GM12891 (cell line): ENCODE results near the gene PMAIP1.
"Not testable (repeated sequence)": the region's sequence is repeated elsewhere in the genome, so short reads cannot be mapped to it uniquely, and the experiment has no call there.

Experiments used
- DNase-seq: peaks from one replicate; pipeline ENCODE4 v3.0.0; 2011; ENCODE audit warnings: low spot score; ENCODE audit not compliant: insufficient read length
- FAIRE-seq: peaks from 2 replicates; lab custom pipeline; 2011; peaks lifted over from hg19 to GRCh38; lab: Jason Lieb, UNC
- PAX5 ChIP-seq: IDR thresholded peaks from 2 replicates; pipeline ENCODE4 v1.6.1; 2011; ENCODE audit warnings: low read length, moderate library complexity, mild to moderate bottlenecking; ENCODE audit not compliant: insufficient read depth, severe bottlenecking
- POLR2A ChIP-seq: IDR thresholded peaks from 2 replicates; pipeline ENCODE4 v1.6.1; 2011; ENCODE audit warnings: low read depth, low read length, control low read depth
- POLR2AphosphoS5 ChIP-seq: IDR thresholded peaks from 2 replicates; pipeline ENCODE4 v1.6.1; 2011; ENCODE audit warnings: low read depth, low read length, control low read depth
- POU2F2 ChIP-seq: IDR thresholded peaks from 2 replicates; pipeline ENCODE4 v1.6.1; 2011; ENCODE audit warnings: low read depth, mild to moderate bottlenecking, control low read depth, low read length, moderate library complexity
- SPI1 ChIP-seq: IDR thresholded peaks from 2 replicates; pipeline ENCODE4 v1.6.1; 2011; ENCODE audit warnings: low read depth, low read length, control low read depth
- TAF1 ChIP-seq: IDR thresholded peaks from 2 replicates; pipeline ENCODE4 v1.6.1; 2011; ENCODE audit warnings: low read depth, low read length, control low read depth

The PMAIP1 gene

GRCh38 chr18:59881728-59882656, 17.8 kb upstream of the PMAIP1 start:
- TF ChIP-seq POU2F2 (no peak), POLR2A (no peak), TAF1 (no peak), PAX5 (no peak), SPI1 (no peak), POLR2AphosphoS5 (no peak)
- DNase-seq = no peak
- FAIRE-seq = peak; percentile 68

GRCh38 chr18:59884351-59884750, 15.4 kb upstream of the PMAIP1 start:
- TF ChIP-seq POLR2AphosphoS5 (no peak), PAX5 (no peak), SPI1 (no peak), TAF1 (no peak), POU2F2 (no peak), POLR2A (no peak)
- peak; percentile 38 for FAIRE-seq
- DNase-seq = no peak

GRCh38 chr18:59885579-59886163, 14.1 kb upstream of the PMAIP1 start:
- no peak for DNase-seq
- TF ChIP-seq POLR2AphosphoS5 = no peak
- TF ChIP-seq PAX5 = no peak
- TF ChIP-seq POLR2A = no peak
- peak; percentile 97 for TF ChIP-seq SPI1
- 0 out of 2 replicates have a peak, but pooled peaks have one; percentile 22 for TF ChIP-seq TAF1
- no peak for TF ChIP-seq POU2F2
- FAIRE-seq = peak; percentile 90

- TF ChIP-seq SPI1 = 0 out of 2 replicates have a peak, but pooled peaks have one; percentile 17
- not testable (repeated sequence) for DNase-seq
- peak; percentile 40 for FAIRE-seq
These were observed 13.4 kb upstream of the PMAIP1 start for GRCh38 chr18:59886399-59886798.

- no peak for TF ChIP-seq POLR2A
- no peak for TF ChIP-seq TAF1
- TF ChIP-seq POU2F2 = no peak
- TF ChIP-seq PAX5 = no peak
- TF ChIP-seq POLR2AphosphoS5 = no peak
- TF ChIP-seq SPI1 = no peak
- DNase-seq (no peak), FAIRE-seq (no peak)
These were observed 7.7 kb upstream of the PMAIP1 start for GRCh38 chr18:59892123-59892522.

- DNase-seq (no peak), FAIRE-seq (no peak)
- TF ChIP-seq POLR2A (no peak), POLR2AphosphoS5 (no peak), TAF1 (no peak), SPI1 (no peak), POU2F2 (no peak)
These were observed 5.8 kb upstream of the PMAIP1 start for GRCh38 chr18:59893971-59894370.

GRCh38 chr18:59897321-59897954, 2.4 kb upstream of the PMAIP1 start:
- FAIRE-seq (peak; percentile 38), DNase-seq (no peak)
- TF ChIP-seq TAF1 (no peak), POLR2A (no peak)

GRCh38 chr18:59898093-59898492, 1.7 kb upstream of the PMAIP1 start:
- DNase-seq (no peak), FAIRE-seq (peak; percentile 23)
- no peak for TF ChIP-seq TAF1
- 0 out of 2 replicates have a peak, but pooled peaks have one; percentile 13 for TF ChIP-seq POLR2AphosphoS5

- no peak for DNase-seq
- FAIRE-seq = no peak
- TF ChIP-seq POLR2A = 0 out of 2 replicates have a peak, but pooled peaks have one; percentile 56
- TF ChIP-seq POU2F2 = peak; percentile 95
- no peak; the same call in 1 of the 2 replicates for TF ChIP-seq TAF1
- 0 out of 2 replicates have a peak, but pooled peaks have one; percentile 29 for TF ChIP-seq POLR2AphosphoS5
These were observed 1.0 kb upstream of the PMAIP1 start for GRCh38 chr18:59898609-59899297.
